Mesodermal cell (in vitro differentiated cells): Measurements from ENCODE around the gene CCDC13.

Experiments used
- H3K27ac ChIP-seq: 2 replicates; pipeline ENCODE4 v1.7.0; 2013; ENCODE audit warnings: mild to moderate bottlenecking, low read depth, low read length, moderate library complexity; ENCODE audit not compliant: severe bottlenecking
- H3K36me3 ChIP-seq: 2 replicates; pipeline ENCODE4 v1.7.1; 2013; ENCODE audit warnings: mild to moderate bottlenecking, low read length, moderate library complexity; ENCODE audit not compliant: control insufficient read depth, insufficient read depth
- H3K4me1 ChIP-seq: one replicate; pipeline ENCODE4 v1.7.1; 2013; ENCODE audit warnings: mild to moderate bottlenecking, low read length; ENCODE audit not compliant: insufficient read depth, control insufficient read depth, poor library complexity, severe bottlenecking
- H3K4me3 ChIP-seq: 2 replicates; pipeline ENCODE4 v1.7.0; 2013; ENCODE audit warnings: low read length, control low read depth, mild to moderate bottlenecking; ENCODE audit not compliant: insufficient read depth, poor library complexity, severe bottlenecking; ENCODE audit errors: extremely low read depth
- H3K9me3 ChIP-seq: 2 replicates; pipeline ENCODE4 v1.7.1; 2013; ENCODE audit warnings: mild to moderate bottlenecking, low read length, moderate library complexity; ENCODE audit not compliant: control insufficient read depth
- WGBS, 2 experiments: methylation state at CpG; one replicate each; pipeline ENCODE4 v1.1.5; 2013; ENCODE audit warnings: missing lambda C conversion rate in 2 of 2; ENCODE audit not compliant: insufficient coverage in 2 of 2; 5-methylcytosine and 5-hydroxymethylcytosine counted together

CCDC13 gene

GRCh38 chr3:42733501-42734262 lies 39.4 kb downstream of the CCDC13 start:
- 64 to 71% methylated on average over 7 to 11 of the region's 13 CpGs for WGBS, 2 experiments
- H3K4me1 ChIP-seq, result peaks cover 6% of the 10 kb centered on the region
- H3K36me3 ChIP-seq, result no peaks in the 10 kb centered on the region
- no peak overlapping the region for H3K27ac ChIP-seq
- no peak overlapping the region for H3K4me3 ChIP-seq
- no peaks in the 10 kb centered on the region for H3K9me3 ChIP-seq

- Histone ChIP-seq H3K36me3 (no peaks in the 10 kb centered on the region), H3K4me1 (peaks cover 6% of the 10 kb centered on the region), H3K9me3 (no peaks in the 10 kb centered on the region), H3K27ac (peak overlapping the region; percentile 62), H3K4me3 (no peak overlapping the region)
- 65 to 77% methylated on average over 8 to 9 of the region's 9 CpGs for WGBS, 2 experiments
Observed at GRCh38 chr3:42732829-42733459, 40.1 kb downstream of the CCDC13 start.

GRCh38 chr3:42732196-42732828 lies 40.7 kb downstream of the CCDC13 start:
- Histone ChIP-seq H3K27ac (peak overlapping the region; percentile 62), H3K4me1 (peaks cover 6% of the 10 kb centered on the region), H3K9me3 (no peaks in the 10 kb centered on the region), H3K36me3 (no peaks in the 10 kb centered on the region), H3K4me3 (no peak overlapping the region)
- 56 to 57% methylated on average over 3 to 4 of the region's 4 CpGs for WGBS, 2 experiments

GRCh38 chr3:42731476-42732195 lies 41.4 kb downstream of the CCDC13 start:
- Histone ChIP-seq H3K9me3 (no peaks in the 10 kb centered on the region), H3K4me3 (no peak overlapping the region), H3K27ac (peak overlapping the region; percentile 16), H3K36me3 (no peaks in the 10 kb centered on the region), H3K4me1 (peaks cover 6% of the 10 kb centered on the region)
- WGBS, 2 experiments, result 74 to 95% methylated on average over 4 of the region's 6 CpGs

GRCh38 chr3:42730706-42731420 lies 42.2 kb downstream of the CCDC13 start:
- WGBS, 2 experiments, result 88 to 100% methylated on average over 1 of the region's 3 CpGs
- Histone ChIP-seq H3K9me3 (no peaks in the 10 kb centered on the region), H3K36me3 (no peaks in the 10 kb centered on the region), H3K27ac (no peak overlapping the region), H3K4me3 (no peak overlapping the region), H3K4me1 (peaks cover 6% of the 10 kb centered on the region)

GRCh38 chr3:42730294-42730693 lies 42.8 kb downstream of the CCDC13 start:
- 81 to 94% methylated on average over 9 to 11 of the region's 11 CpGs for WGBS, 2 experiments
- Histone ChIP-seq H3K4me3 (no peak overlapping the region), H3K9me3 (no peaks in the 10 kb centered on the region), H3K36me3 (no peaks in the 10 kb centered on the region), H3K27ac (no peak overlapping the region), H3K4me1 (peaks cover 6% of the 10 kb centered on the region)

GRCh38 chr3:42729404-42730145 lies 43.5 kb downstream of the CCDC13 start:
- WGBS, 2 experiments, result 82 to 92% methylated on average over 6 of the region's 6 CpGs

GRCh38 chr3:42728668-42729364 lies 44.2 kb downstream of the CCDC13 start:
- Histone ChIP-seq H3K4me3 (no peak overlapping the region), H3K27ac (no peak overlapping the region), H3K36me3 (no peaks in the 10 kb centered on the region), H3K9me3 (no peaks in the 10 kb centered on the region), H3K4me1 (peaks cover 6% of the 10 kb centered on the region)
- WGBS, 2 experiments, result 80% methylated on average over 1 of the region's 3 CpGs; no CpG with 5 or more reads in 1 of the 2 experiments

More at GRCh38 chr3:42729404-42730145, 43.5 kb downstream of the CCDC13 start:
- Histone ChIP-seq H3K36me3 (no peaks in the 10 kb centered on the region), H3K4me1 (peaks cover 6% of the 10 kb centered on the region), H3K4me3 (no peak overlapping the region), H3K9me3 (no peaks in the 10 kb centered on the region), H3K27ac (no peak overlapping the region)

GRCh38 chr3:42728056-42728455 lies 45.0 kb downstream of the CCDC13 start:
- H3K9me3 ChIP-seq, result no peaks in the 10 kb centered on the region
- no peak overlapping the region for H3K27ac ChIP-seq
- 71 to 72% methylated on average over 1 to 3 of the region's 3 CpGs for WGBS, 2 experiments
- H3K4me3 ChIP-seq, result no peak overlapping the region
- no peaks in the 10 kb centered on the region for H3K36me3 ChIP-seq
- peaks cover 6% of the 10 kb centered on the region for H3K4me1 ChIP-seq
